Adipocyte (in vitro differentiated cells): ENCODE measurements around the gene ST6GALNAC2.
"Not testable (repeated sequence)": the region's sequence is repeated elsewhere in the genome, so short reads cannot be mapped to it uniquely, and the experiment has no call there.

ENCODE experiments used
- DNase-seq: peaks from one replicate; pipeline ENCODE4 v3.0.0-alpha.2; 2015; ENCODE audit warnings: low read depth
- H3K27me3 ChIP-seq: replicated peaks from 2 replicates; pipeline ENCODE4 v1.7.0; 2013; ENCODE audit warnings: mild to moderate bottlenecking, low read length, moderate library complexity; ENCODE audit not compliant: control insufficient read depth, insufficient read depth
- H3K36me3 ChIP-seq: 2 replicates; pipeline ENCODE4 v1.7.0; 2013; ENCODE audit warnings: low read length, mild to moderate bottlenecking, moderate library complexity; ENCODE audit not compliant: control insufficient read depth, insufficient read depth, severe bottlenecking
- H3K4me1 ChIP-seq: 2 replicates; pipeline ENCODE4 v1.7.0; 2013; ENCODE audit warnings: mild to moderate bottlenecking, low read length, moderate library complexity; ENCODE audit not compliant: control insufficient read depth, insufficient read depth
- H3K4me3 ChIP-seq: 2 replicates; pipeline ENCODE4 v1.7.0; 2013; ENCODE audit warnings: mild to moderate bottlenecking, low read length, moderate library complexity
- H3K9ac ChIP-seq: 2 replicates; pipeline ENCODE4 v1.7.0; 2013; ENCODE audit warnings: mild to moderate bottlenecking, low read length, moderate library complexity
- H3K9me3 ChIP-seq: 2 replicates; pipeline ENCODE4 v1.7.0; 2013; ENCODE audit warnings: mild to moderate bottlenecking, low read length, moderate library complexity; ENCODE audit not compliant: control insufficient read depth

ST6GALNAC2 gene

DNA sequence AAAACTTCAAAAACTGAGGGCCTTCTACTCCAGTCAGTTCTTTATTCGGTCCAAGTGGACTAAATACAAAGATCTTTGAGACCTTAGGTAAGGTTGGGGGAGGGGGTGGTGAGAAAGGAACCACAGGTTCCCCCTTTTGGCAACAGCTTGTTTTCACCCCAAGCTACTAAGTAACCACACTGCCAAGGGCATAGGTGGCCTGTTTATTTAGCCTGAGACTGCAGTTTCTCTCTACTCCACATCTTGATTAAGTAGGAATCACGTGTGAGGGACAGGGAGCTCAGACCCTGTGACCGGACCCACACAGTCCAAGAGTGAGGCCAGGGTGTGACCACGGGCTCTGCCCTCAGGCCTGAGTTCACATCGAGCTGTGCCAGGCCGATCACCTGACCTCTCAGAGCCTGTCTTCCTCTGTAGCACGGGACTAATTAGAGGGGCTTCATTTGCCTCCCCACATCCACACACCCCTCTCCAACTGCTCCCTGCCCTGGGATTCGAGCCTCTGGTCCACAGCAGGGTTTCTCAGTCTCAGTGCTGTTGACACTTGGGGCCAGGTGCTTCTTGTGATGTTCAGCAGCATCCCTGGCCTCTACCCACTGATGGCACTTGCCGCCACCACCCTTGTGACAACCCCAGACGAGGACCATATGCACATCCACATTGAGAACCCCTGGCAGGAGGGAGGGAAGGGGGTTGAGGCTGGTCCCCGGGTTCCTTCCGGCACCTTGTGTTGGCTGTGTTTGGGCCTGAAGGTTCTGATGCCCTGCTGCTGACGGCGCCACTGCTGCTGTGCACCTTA is 17.8 kb downstream of the ST6GALNAC2 start:
- Histone ChIP-seq H3K4me3 (no peak overlapping the region), H3K4me1 (peaks cover 30% of the 10 kb centered on the region), H3K9me3 (no peaks in the 10 kb centered on the region), H3K27me3 (no peaks in the 10 kb centered on the region), H3K36me3 (peaks cover 36% of the 10 kb centered on the region), H3K9ac (no peak overlapping the region)
- DNase-seq = no peak

GRCh38 chr17:76566988-76567431 is 18.6 kb downstream of the ST6GALNAC2 start:
- Histone ChIP-seq H3K9ac (no peak overlapping the region), H3K36me3 (peaks cover 39% of the 10 kb centered on the region), H3K27me3 (no peaks in the 10 kb centered on the region), H3K4me1 (peaks cover 38% of the 10 kb centered on the region), H3K9me3 (no peaks in the 10 kb centered on the region), H3K4me3 (no peak overlapping the region)
- no peak for DNase-seq

DNA sequence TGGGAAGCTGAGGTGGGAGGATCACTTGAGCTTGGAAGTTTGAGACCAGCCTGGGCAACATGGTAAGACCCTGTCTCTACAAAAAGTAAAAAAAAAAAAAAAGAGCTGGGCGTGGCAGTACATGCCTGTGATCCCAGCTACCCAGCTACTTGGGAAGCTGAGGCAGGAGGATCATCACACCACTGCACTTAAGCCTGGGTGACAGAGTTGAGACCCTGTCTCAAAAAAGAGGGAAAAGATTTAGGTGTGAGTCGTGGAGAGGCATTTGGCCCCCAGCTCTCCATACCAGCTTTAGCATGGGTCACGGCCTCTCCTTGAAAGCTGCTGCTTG is 19.1 kb downstream of the ST6GALNAC2 start:
- H3K27me3 ChIP-seq = no peaks in the 10 kb centered on the region
- no peak for DNase-seq
- H3K36me3 ChIP-seq = peaks cover 43% of the 10 kb centered on the region
- H3K4me1 ChIP-seq = peaks cover 42% of the 10 kb centered on the region
- H3K9ac ChIP-seq = no peak overlapping the region
- H3K4me3 ChIP-seq = no peak overlapping the region
- H3K9me3 ChIP-seq = no peaks in the 10 kb centered on the region

- Histone ChIP-seq H3K36me3 (peaks cover 50% of the 10 kb centered on the region), H3K4me1 (peaks cover 48% of the 10 kb centered on the region), H3K27me3 (no peaks in the 10 kb centered on the region), H3K4me3 (no peak overlapping the region), H3K9me3 (no peaks in the 10 kb centered on the region), H3K9ac (no peak overlapping the region)
- no peak for DNase-seq
Measured at GRCh38 chr17:76565728-76566612, 19.7 kb downstream of the ST6GALNAC2 start.

- H3K9me3 ChIP-seq, H3K4me3 ChIP-seq, H3K9ac ChIP-seq, H3K27me3 ChIP-seq, DNase-seq: not testable (repeated sequence)
- H3K36me3 ChIP-seq = peaks cover 58% of the 10 kb centered on the region
- H3K4me1 ChIP-seq = peaks cover 55% of the 10 kb centered on the region
Measured at GRCh38 chr17:76564991-76565727, 20.5 kb downstream of the ST6GALNAC2 start.

GRCh38 chr17:76563359-76563758 is 22.3 kb downstream of the ST6GALNAC2 start:
- not testable (repeated sequence) for H3K27me3 ChIP-seq, DNase-seq, H3K9ac ChIP-seq, H3K4me3 ChIP-seq, H3K9me3 ChIP-seq
- Histone ChIP-seq H3K4me1 (peaks cover 62% of the 10 kb centered on the region), H3K36me3 (peaks cover 61% of the 10 kb centered on the region)

- Histone ChIP-seq H3K36me3 (peaks cover 61% of the 10 kb centered on the region), H3K9me3 (no peaks in the 10 kb centered on the region), H3K4me1 (peaks cover 60% of the 10 kb centered on the region), H3K27me3 (no peaks in the 10 kb centered on the region), H3K4me3 (peak overlapping the region; percentile 19), H3K9ac (no peak overlapping the region)
- DNase-seq = peak; percentile 73
Measured at GRCh38 chr17:76562734-76563148, 22.9 kb downstream of the ST6GALNAC2 start.

DNA sequence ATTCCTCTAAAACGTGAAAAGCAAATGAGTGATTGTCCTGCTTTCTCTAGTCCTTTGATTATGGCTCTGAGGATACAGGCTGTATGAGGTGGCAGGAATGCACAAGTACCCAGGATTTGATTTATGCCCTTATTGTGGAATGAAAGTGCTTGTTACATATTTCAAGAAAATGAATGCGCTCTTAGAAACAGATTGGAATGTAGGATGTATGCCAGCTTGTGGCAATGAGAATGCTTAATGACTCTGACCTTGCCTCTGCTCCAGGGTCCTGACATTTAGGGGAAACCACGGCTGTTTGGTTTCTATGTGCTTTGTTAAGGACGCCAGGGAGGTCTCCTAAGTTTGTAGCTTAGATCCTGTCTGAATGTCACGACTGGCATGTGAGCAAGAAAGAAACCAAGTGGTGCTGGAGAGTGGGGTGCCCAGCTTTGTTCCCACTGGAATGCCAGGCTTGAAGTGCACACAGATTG is 23.8 kb downstream of the ST6GALNAC2 start:
- H3K36me3 ChIP-seq = peaks cover 61% of the 10 kb centered on the region
- peak; percentile 49 for DNase-seq
- no peaks in the 10 kb centered on the region for H3K9me3 ChIP-seq
- H3K4me3 ChIP-seq = peak overlapping the region; percentile 59
- peak overlapping the region; percentile 100 for H3K9ac ChIP-seq
- peaks cover 58% of the 10 kb centered on the region for H3K4me1 ChIP-seq
- H3K27me3 ChIP-seq = no peaks in the 10 kb centered on the region

DNA sequence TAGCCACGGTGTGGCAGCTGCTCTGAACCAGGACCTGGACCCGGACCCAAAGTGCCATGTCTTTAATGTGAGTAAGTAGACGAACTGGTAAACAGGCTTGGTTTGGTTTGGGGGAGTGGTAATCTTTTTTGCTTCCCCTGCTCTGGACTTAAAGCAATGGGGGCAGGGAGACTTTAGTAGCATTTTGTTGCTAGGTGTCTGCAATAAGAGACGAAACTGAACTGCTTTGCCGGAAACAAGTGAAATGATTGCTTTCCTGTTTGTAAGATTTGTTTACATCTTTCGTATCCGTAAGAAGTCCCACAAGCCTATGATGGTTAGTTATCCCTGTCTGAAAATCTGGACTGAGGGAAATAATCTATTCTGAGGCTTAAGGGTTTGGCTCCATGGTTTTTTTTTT is 24.3 kb downstream of the ST6GALNAC2 start:
- Histone ChIP-seq H3K9me3 (no peaks in the 10 kb centered on the region), H3K4me3 (peak overlapping the region; percentile 59)

GRCh38 chr17:76560877-76561221 is 24.8 kb downstream of the ST6GALNAC2 start:
- H3K36me3 ChIP-seq = peaks cover 51% of the 10 kb centered on the region
- H3K9me3 ChIP-seq = no peaks in the 10 kb centered on the region
- H3K9ac ChIP-seq = peak overlapping the region; percentile 100
- peak overlapping the region; percentile 59 for H3K4me3 ChIP-seq
- no peaks in the 10 kb centered on the region for H3K27me3 ChIP-seq
- no peak for DNase-seq
- peaks cover 56% of the 10 kb centered on the region for H3K4me1 ChIP-seq

More for the DNA sequence above, 24.3 kb downstream of the ST6GALNAC2 start:
- Histone ChIP-seq H3K4me1 (peaks cover 61% of the 10 kb centered on the region), H3K9ac (peak overlapping the region; percentile 100), H3K36me3 (peaks cover 56% of the 10 kb centered on the region), H3K27me3 (no peaks in the 10 kb centered on the region)
- DNase-seq = no peak
